ENCODE data around the gene RASA3.

Gene RASA3

DNA sequence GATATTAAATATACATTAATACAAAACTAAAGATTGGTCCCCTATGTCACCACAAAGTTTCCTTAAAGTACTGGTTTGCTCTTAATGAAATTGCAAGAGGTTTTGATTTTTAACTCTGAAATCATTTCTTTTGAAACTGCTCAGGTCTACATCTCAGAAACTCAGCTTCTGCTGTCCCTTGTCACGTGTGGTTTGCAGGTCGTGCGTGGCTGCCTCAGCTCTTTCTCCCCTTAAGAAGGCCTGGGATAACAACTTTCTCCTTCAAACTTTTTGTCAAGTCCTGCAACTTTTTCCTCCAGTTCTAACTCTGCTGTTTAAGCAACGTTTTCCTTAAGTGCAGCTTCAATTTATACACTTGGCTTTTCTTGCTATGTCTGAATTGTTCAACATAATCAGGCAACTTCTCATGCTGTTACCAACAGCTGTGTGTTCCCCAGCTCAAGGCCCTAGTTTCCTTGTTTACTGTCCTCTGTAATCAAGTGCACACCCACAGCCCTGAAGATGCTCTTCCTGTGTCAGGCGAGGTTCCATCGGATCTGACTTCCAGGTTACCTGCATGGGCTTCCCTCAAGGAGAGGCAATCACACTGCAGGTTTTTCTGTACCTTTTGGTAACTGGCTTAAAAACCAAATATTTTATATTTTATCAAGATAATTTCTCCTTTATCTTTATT, 172.0 kb downstream of the RASA3 start:
- no peak for DNase-seq (ENCODE audit: low read depth in 4 of 4, low spot score in 1 of 4)

DNA sequence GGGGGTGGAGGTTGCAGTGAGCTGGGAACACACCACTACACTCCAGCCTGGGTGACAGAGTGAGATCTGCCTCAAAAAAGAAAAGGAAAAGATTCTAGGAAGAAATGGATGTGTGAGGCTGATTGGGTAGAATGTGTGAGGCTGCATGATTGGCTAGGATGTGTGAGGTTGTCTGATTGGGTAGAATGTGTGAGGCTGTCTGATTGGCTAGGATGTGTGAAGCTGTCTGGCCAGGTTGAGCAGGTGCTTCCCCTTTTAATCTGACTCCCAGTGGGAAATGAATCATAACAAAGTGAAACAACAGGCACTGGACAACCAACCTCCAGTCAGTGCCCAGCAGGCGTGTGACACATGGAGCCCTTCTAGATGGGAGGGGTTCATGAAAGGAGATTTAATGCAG, 173.2 kb downstream of the RASA3 start:
- DNase-seq (ENCODE audit: low read depth in 4 of 4, low spot score in 1 of 4), result no peak

- no peak for DNase-seq (ENCODE audit: low read depth in 4 of 4, low spot score in 1 of 4)
Measured at GRCh38 chr13:113958373-113958772, 174.1 kb downstream of the RASA3 start.

- no peak for DNase-seq (ENCODE audit: low read depth in 4 of 4, low spot score in 1 of 4)
Measured at GRCh38 chr13:113956571-113956970, 175.9 kb downstream of the RASA3 start.

DNA sequence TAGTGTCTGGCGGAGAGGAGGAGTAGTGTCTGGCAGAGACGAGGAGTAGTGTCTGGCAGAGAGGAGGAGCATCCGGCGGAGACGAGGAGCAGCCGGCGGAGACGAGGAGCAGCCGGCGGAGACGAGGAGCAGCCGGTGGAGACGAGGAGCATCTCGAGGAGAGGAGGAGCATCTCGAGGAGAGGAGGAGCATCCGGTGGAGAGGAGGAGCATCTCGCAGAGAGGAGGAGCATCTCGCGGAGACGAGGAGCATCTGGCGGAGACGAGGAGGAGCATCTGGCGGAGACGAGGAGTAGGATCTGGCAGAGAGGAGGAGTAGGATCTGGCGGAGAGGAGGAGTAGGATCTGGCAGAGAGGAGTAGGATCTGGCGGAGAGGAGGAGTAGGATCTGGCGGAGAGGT, 176.7 kb downstream of the RASA3 start:
- DNase-seq (ENCODE audit: low read depth in 4 of 4, low spot score in 1 of 4), result no peak

DNA sequence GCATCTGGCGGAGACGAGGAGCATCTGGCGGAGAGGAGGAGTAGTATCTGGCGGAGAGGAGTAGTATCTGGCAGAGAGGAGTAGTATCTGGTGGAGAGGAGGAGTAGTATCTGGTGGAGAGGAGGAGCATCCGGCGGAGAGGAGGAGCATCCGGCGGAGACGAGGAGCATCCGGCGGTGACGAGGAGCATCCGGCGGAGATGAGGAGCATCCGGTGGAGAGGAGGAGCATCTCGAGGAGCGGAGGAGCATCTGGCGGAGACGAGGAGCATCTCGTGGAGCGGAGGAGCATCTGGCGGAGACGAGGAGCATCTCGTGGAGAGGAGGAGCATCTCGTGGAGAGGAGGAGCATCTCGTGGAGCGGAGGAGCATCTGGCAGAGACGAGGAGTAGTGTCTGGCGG, 177.2 kb downstream of the RASA3 start:
- DNase-seq (ENCODE audit: low read depth in 4 of 4, low spot score in 1 of 4), result no peak

GRCh38 chr13:113954046-113954835, 178.2 kb downstream of the RASA3 start:
- DNase-seq (ENCODE audit: low read depth in 4 of 4, low spot score in 1 of 4), result no peak

DNA sequence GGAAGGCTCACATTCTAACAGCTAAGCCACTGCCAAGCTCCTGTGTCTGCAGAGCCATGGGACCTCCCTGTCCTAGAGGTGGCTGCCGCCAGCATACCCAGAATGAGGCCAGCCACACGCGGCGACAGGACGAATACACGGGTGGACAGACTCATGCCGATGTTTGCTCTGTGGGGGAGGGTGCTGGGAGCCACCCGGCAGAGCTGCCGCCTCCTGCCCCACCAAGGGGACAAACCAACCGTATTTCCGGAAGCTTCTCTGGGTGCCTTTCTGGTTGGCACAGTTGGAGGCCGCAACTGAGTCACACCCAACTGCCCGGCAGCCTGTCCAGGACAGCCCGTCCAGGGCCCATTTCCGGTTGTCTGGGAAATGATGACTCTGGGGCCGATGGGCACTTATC, 178.9 kb downstream of the RASA3 start:
- no peak for DNase-seq (ENCODE audit: low read depth in 4 of 4, low spot score in 1 of 4)

- no peak for DNase-seq (ENCODE audit: low read depth in 4 of 4, low spot score in 1 of 4)
Measured at GRCh38 chr13:113952983-113953520, 179.4 kb downstream of the RASA3 start.

DNA sequence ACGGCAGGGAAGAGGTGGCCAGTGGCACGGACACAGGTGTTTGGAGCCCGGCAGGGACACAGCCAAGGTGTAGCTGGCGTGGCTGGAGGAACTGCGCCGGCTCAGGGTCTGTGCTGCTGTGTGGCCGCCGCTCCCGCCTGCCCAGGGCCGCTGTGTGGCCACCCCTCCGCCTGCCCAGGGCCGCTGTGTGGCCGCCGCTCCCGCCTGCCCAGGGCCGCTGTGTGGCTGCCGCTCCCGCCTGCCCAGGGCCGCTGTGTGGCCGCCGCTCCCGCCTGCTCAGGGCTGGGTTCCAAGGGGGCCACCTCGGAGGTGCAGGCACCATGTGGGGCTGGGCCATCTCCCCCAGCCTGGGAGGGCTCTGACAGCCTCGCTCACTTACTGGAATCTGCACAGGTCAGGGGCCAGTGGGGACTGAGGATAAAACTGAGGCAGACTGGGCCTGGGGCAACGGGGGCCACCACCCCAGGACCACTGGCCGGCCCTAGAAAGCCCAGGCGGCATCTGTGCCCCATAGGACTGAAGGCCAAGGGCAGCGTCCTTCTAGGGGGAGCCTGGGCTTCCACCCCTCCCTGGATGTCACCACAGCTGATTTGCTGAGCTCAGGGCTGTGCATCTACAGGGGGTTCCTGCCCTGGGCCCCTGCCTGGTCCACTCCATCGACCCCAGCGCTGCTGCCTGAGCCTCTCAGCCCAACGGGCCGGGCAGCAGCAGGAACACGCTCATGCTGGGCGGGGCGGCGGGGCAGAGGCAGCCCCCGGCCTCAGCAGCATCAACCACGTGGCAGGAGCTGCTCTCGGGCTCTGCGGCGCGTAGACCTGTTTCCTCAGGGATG, 180.1 kb downstream of the RASA3 start:
- DNase-seq (ENCODE audit: low read depth in 4 of 4, low spot score in 1 of 4), result no peak

GRCh38 chr13:113951246-113951999, 181.0 kb downstream of the RASA3 start:
- DNase-seq (ENCODE audit: low read depth in 4 of 4, low spot score in 1 of 4), result peak in 3 of 4 experiments; percentile 28 to 59 (median 41)

DNA sequence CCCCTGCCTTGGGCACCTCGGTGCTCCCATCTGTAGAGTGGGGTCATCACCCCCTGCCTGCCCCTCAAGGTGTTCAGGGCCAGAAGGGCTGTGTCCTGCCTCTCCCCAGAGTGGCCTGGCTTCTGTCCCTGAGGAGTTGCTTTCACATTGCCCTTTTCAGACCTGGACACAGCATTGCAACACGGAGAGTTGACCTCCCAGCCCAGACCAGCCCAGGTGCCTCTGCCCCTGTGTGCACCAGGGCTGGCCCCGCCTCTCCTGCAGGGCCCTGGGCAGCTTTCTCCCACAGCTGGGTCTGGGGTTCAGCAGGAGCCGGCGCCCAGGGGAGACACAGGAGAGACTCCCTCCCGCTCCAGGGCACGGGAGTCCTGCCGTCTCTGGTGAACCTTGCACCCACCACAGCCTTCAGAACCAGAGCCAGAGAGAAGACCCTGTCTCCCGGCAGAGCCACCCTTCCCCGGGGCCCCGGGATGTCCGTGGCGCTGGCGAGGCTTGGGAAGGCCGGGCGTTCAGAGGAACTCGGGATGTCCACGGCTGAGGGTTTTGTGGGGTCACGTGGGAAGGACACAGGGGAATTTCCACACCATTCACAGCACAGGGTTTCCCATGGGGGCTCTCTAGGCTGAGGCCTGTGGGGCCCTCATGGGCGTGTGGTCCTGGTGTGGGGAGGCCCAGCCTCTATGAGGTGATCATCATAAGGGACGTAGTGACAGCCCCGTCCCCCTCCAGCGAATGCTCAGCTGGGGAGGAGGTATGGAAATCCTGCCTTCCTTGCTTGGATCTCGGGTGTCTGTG, 181.8 kb downstream of the RASA3 start:
- DNase-seq (ENCODE audit: low read depth in 4 of 4, low spot score in 1 of 4), result no peak

DNA sequence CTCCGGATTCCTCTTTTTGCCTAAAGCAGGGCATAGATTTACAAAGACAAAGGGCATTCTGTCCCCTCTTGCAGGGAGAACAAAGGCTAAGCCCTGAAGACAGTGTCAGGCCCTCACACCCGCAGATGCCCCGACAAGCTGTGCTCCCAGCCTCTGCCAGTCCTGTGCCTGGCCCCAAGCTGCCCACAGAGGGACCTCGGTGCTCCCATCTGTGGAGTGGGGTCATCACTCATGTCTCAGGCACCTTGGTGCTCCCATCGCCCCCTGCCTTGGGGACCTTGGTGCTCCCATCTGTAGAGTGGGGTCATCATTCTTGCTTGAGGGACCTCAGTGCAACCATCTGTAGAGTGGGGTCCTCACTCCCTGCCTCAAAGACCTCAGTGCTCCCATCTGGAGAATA, 182.9 kb downstream of the RASA3 start:
- no peak for DNase-seq (ENCODE audit: low read depth in 4 of 4, low spot score in 1 of 4)

DNA sequence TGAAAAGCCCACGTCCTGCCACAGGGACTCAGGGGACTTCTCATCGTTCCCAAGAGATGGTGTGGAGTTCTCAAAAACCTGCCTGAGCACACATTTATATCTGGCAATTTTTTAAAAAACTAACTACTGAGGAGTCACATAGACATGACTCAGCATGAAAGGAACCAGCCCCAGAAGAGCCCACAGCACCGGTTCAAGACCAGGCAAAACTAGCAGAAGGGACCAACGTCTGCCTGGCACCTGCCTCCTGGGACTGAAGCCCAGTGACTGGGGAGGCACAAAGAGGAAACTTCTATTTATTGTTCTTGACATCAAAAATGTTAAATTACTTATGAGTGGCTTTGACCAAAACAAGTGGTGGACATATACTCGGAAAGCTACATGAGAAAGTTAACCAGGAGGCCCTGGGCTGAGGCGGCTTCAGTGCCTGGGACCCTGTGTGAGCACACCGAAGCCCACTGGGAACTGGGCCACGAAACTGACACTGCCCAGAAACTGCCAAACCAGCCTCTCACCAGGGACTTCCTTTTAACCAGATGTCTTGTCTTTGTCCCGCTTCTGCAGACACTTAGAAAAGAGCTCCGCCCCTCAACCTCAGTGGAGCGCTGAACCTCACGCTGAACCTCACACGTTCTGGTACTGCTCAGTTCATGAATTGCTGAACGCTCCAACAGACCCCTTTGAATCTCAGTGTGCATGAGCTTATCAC, 184.2 kb downstream of the RASA3 start:
- no peak for DNase-seq (ENCODE audit: low read depth in 4 of 4, low spot score in 1 of 4)

DNA sequence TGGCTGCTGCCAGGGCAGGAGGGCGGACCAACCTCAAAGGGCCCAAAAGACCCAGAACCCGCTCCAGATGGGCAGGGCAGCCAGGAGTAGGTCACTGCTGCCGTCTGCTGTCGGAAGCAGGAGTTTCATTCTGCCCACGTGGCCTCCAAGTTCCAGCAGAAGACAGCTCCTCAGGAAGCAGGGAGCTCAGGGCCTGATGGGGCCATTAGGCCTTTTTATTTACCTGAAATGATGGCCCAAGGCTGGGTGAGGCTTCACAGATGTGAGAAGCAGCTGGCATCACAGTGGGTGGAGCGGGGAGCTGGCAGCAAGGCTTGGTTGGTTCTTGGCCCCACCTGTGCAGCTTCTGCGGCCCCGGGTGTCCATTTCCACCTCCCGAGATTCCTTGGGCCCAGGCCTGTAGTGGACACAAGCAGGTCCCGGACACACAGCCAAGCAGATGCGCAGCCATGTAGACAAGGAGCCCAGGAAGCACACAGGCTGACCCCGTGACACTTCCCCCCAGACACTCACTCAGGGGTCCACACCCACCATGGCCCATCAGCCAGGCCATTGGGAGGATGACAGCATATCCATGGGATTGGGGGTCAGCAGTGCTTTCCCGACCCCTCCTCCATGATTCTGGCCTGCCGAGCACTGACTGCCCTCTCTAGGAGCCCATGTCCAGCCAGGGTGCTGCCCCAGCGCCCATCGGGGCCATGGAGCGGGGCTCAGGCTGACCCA, 185.0 kb downstream of the RASA3 start:
- DNase-seq (ENCODE audit: low read depth in 4 of 4, low spot score in 1 of 4), result no peak

DNA sequence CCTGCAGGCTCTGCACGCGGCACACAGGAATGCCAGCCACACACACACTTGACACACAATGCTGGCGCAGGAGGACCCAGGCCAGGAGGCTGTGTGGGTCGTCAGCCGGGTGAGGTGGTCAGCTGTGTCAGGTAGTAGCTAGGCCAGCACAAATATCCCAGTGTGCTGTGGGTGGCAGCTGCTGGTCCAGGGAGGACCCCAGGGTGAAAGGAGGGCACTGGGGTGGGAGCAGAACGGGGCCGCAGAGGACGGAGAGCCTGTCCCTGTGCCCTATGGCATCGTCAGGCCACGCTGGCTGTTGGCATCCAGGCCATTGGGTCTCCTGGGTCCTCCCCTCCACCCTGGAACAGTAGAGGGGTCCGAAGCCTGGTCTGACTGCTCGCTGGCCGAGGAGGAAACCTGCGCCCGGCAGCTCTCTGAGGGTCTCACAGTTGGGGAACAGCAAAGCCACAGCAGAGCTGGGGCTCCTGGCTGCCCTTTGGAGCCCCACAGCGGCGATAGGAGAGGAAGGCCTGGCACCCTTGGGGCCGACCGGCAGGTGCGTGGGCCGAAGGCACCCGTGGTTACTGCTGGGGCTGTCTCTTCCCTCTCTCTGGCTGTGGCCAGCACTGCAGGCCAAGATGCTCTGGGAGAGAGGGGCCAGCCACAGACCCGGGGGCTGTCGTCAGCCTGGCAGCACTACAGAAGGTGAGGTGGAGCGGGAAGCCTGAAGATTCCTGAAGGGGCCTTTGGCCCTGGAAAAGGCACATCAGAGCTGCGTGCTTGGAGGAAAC, 185.8 kb downstream of the RASA3 start:
- DNase-seq (ENCODE audit: low read depth in 4 of 4, low spot score in 1 of 4), result no peak

DNA sequence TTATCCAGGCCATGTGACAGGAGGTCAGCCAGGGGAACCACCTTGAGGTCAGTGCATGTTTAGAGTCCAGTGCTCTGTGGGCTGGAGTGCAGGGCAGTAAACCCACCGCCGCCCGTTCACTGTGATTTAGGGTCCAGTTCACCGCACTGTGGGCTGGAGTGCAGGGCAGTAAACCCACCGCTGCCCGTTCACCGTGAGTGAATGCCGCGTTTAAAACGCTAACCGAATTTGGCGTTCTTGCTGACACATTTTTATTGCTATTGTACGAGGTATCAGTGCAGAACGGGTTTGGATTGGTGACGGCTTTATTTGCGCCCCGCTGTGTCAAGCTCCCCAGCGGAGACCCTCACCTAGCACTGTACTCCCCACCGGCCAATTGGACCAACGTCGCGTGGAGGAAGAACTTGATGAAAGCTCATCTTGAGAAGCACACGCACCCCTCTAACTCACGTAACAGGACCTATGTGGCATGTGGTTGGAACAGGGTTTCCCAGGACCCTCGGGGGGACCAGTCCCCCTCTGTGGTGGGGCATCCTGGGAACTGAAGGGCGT, 186.5 kb downstream of the RASA3 start:
- DNase-seq (ENCODE audit: low read depth in 4 of 4, low spot score in 1 of 4), result no peak

Measured in stimulated activated CD4-positive, alpha-beta T cell treated with anti-CD3 and anti-CD28 coated beads, Interleukin-1b, Interleukin-23, amount 100 ng/mL, for 24 hours (primary cell).